DMS53 treated with DMSO at 0.1 percent for 48 hours (cell line): ENCODE measurements around the gene CDKN1A.
"Not testable (repeated sequence)": the region's sequence is repeated elsewhere in the genome, so short reads cannot be mapped to it uniquely, and the experiment has no call there.

Experiments
- DNase-seq: peaks from one replicate; lab custom pipeline; 2025; ENCODE audit not compliant: unreplicated experiment; lab: John Stamatoyannopoulos, UW

Gene CDKN1A

DNA sequence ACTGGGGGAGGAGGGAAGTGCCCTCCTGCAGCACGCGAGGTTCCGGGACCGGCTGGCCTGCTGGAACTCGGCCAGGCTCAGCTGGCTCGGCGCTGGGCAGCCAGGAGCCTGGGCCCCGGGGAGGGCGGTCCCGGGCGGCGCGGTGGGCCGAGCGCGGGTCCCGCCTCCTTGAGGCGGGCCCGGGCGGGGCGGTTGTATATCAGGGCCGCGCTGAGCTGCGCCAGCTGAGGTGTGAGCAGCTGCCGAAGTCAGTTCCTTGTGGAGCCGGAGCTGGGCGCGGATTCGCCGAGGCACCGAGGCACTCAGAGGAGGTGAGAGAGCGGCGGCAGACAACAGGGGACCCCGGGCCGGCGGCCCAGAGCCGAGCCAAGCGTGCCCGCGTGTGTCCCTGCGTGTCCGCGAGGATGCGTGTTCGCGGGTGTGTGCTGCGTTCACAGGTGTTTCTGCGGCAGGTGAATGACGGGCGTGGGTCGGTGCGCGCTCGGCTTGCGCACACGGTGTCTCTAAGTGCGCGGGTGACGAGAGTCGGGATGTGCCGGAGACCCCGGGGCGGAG is at the start of gene CDKN1A:
TSS of gene CDKN1A (plus strand) at position 227 of the 555 bp plus-strand sequence. CDS start 5,388 bp downstream, outside the sequence.
- DNase-seq = peak; percentile 78

DNA sequence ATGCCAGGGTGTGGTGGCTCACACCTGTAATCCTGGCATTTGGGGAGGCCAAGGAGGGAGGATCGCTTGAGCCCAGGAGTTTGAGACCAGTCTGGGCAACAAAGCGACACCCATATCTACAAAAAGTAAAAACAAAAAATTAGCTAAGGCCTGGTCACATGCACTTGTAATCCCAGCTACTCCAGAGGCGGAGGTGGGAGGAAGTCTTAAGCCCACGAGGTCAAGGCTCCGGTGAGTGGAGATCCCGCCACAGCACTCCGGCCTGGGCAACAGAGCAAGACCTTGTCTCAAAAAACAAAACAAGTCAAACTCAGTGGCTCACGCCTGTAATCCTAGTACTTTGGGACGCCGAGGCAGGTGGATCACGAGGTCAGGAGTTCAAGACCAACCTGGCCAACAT is 48.7 kb upstream of the CDKN1A start:
- DNase-seq = no peak

DNA sequence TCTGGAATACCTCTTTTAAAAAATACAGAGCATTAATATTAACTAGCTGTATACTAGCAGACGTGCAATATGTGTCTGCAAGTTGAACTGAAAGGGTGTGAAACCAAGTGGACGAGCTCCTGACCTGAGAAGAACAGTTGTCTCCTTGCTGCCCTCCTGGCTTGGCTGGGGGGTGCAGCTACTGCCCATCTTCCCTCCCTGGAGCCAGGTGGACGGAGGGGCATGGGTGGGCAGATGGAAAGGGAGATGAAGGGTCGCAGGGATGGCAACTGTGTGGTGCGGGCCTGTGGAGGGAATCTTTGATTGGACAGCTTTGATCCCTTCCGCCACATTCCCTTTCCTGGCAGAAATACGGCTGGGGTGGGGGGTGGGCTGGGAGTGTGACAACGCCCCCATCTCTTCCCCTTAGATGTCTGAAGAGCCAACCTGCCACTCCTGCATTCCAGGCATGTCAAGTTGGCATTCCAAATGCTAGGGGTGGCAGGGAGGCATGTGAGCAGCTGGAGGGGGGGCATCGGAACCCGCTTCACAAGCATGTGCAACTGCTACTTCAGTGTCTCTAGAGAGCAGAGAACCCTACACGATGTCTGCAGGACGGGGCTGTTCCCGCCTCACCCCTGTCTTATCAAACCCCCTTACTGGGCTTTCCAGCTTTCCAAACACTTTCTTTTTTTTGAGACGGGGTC is 47.0 kb upstream of the CDKN1A start:
- no peak for DNase-seq

DNA sequence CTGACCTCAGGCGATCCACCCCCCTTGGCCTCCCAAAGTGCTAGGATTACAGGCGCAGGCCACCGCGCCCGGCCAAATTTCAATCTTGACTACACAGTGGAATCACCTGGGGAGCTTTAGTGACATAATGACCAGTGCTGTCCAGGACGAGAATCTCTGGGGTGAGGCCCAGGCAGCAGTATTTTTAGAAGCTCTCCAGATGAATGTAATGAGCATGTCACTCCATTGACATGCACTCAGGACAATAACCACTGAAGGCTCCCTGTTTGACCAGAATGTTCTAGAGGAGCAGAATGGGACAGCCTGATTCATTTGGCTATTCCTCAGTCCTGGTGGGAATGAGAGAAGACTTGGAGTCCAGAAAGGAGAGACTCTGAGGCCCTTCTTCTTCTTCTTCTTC is 45.1 kb upstream of the CDKN1A start:
- no peak for DNase-seq

DNA sequence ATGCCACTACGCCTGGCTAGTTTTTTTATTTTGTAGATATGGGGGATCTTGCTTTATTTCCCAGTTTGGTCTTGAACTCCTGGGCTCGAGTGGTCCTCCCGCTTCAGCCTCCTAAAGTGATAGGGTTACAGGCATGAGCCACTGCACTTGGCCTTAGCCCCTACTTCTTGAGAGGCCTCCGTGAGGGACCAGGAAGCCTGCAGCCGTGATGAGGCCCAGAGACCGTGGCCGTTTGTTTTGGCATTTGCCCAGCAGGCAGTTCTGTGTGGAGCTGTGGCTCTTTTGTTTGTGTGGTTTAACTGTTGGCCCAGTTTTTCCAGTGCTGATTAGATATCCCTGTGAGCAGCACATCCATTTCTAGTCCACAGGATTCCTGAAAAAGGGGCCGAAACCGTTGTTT is 44.6 kb upstream of the CDKN1A start:
- DNase-seq = peak; percentile 32

DNA sequence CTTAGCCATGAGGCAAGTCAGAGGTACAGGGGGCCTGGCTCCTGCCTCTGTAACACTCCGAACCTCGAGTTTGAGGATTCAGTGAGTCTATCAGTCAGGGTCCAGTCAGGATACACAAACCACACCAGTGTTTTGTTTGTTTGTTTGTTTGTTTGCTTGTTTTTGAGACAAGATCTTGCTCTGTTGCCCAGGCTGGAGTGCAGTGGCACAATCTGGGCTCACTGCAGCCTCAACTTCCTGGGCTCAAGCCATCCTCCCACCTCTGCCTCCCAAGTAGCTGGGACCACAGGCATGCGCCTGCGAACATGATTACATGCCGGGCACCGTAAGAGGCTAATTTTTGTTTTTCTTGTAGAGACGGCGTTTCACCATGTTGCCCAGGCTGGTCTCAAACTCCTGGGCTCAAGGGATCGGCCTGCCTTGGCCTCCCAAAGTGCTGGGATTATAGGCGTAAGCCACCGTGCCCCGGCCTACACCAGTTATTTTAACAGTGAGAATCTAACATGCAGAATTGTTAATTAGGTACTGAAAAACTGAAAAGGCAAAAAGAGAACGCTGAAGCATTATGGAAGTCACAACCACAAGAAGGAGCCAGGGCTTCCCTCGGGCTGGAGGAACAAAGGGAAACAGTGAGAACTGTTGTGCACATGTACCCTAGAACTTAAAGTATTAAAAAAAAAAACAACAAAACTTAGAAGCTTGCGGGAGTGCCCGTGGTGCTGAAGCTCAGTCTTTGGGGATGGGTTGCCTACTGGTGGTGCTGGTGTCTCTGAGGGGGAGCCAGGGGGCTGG is 44.0 kb upstream of the CDKN1A start:
- no peak for DNase-seq

DNA sequence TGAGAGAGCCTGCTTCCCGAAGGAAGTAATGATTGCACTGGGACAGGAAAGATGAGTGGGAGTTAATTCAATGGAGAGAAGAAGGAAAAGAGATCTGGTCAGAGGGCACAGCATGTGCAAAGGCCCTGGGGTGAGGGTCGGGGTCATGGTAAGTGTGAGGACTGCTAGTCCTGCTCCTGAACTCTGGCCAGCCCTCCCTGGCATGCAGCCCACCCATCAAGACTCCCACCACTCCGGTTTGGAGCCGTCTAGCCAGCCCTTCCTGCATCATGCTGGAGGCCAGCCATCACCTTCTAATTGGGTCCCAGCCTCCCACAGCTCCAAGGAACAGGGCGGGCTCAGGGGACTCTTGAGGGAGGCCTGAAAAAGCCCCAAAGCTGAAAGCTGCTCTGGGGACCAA is 42.2 kb upstream of the CDKN1A start:
- DNase-seq = no peak

DNA sequence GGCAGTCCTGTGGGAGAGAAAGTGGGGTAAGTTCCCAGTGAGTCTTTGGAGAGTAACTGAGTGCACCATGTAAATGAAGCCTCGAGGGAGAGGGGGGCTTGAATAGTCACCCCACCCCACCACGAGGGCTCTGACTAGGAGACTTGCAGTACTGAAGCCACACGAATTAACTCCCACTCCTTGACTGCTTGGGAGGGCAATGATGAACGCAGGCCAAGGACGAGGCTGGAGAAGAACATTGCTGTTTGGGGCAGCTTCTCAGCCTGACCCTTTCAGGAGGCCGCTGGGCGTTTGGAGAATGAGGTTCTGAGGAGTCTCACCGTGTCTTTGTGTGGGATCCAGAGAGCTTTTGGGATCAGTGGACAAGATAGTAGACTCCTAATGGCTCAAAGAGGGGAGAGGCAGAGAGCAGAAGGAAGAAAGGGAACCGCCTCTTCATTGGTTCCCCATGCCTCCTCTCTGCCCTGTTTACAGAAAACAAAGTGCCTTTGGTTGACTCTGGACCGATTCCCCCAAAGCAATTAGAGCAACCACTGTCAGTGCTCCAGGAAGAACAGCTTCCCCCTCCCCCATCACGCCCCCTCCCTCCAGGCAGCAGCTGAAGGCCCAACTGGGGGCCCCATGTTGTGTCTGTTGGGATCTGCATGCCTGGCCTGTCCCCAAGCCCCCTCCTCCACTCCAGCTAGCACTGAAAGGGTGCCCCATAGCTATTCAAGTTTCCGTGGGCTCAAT is 41.7 kb upstream of the CDKN1A start:
- DNase-seq = no peak

DNA sequence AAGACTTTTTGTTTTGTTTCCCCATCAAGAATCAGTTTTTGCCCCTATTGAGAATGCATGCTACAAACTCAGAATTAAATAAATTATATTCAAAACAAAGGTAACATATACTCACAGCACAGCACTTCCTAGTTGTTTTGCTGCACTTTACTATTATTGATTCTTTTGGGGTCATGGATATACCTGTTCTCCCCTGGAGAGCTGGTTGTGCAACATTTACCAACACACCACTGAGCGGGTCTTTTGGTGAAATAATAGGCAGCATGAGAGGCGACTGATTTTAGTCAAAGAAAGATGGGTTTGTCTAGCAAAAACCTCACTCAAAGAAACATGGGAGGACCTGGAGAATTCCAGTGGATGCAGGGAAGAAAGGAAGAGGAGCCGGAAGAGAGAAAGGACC is 39.9 kb upstream of the CDKN1A start:
- no peak for DNase-seq

DNA sequence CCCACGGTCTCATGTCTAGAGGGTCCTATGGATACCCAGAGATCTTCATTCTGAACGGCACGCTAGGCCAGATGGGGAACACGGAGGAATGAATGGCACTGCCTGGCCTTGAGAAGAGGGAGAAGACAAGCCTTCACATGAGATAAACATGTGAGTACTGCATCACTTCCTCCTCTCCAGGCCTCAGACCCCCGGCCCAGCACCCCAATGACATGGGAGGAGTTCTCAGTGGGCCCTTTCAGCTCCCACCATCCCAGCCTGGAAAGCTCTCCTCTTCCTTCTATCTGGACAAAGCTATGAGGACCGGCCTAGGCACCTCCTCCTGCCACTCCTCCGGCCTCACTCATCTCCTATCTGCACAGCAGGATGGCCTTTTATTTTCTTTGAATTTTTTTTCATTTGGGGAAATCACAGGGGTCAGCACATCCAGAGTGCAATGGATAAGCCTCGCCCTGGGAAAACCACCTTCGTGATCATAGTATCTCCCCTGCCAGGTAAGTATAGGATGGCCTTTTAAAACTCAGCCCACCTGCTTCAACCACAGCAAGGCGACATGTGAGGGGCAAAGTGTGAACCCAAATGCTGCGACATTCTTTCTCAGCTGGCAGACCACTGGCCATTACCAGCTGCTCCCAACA is 39.2 kb upstream of the CDKN1A start:
- no peak for DNase-seq

DNA sequence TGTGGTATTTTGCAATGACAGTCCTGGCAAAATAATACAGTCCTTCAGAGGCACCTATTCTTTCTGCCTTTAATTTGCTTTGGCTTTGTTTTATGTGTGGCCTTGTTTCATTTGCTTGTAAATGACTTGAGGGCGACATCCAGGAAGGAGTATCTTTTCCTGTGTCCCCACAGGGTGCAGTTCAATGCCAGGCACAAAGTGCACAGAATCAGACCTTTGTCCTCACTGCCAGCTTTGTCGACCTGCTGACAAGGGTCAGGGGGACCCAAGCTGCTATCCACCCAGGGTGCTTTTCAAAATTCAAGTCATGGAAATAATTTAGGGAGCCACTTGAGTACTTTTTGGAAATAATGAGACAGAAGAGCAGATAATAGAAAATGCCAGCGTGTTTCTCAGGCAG is 37.0 kb upstream of the CDKN1A start:
- no peak for DNase-seq

DNA sequence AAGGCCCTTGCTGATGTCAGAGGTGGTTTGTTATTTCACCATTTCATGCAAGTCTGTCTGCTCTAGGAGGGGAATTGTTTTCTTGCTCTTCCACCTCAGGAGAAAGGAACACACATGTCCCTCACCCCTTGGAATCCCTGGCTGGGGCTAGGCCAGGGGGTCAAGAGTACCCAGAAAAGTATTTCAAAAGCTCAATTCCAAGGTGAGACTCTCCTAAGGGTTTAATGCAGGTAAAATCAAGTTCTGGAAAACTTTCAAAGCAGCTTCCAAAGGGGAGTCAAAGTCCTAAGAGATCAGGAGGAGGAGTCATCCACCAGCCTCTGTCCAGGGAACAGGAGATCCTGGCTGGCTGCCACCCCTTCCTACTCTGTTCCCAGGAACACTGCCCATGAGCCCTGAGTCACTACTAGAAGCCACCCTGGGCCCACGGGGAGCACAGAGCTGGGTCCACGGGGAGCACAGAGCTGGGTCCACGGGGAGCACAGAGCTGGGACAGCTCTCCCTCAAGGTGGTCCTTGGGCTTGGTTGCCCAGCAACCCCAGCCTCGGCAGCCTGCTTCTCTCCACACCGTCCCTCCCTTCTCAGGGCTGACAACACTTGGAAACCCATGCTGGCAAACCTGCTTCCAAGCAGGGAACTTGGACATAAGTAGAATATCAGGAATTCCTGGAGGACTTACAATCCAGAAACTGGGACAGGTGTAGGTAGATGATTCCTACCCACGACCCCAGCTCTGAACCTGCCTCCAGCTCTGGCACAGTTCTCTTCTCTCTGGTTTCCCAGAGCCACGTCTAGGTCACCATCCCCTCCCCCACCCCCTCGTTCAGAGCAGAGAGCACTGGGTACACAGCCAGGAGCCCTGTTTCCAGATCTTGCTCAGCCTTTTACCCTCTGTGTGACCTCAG is 35.3 kb upstream of the CDKN1A start:
- peak; percentile 5 for DNase-seq

DNA sequence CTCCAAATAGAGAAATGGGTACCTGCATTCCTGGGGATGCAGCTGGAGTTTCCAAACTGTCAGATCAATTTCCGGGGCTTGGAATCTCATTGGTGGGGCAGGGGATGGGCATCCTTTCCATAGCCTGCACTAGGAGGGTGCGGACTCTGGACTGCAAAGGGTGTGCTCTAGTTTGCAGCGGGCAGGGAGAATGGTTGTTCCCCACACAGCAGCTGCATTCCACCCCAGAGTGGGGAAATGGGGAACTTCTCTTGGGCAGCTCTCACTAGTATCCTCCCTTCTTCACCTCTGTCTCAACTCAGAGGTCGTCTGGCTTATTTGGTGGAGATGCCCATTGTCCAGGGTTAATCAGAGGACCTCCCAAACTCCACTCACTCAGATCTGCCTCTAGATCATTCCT is 34.5 kb upstream of the CDKN1A start:
- no peak for DNase-seq

DNA sequence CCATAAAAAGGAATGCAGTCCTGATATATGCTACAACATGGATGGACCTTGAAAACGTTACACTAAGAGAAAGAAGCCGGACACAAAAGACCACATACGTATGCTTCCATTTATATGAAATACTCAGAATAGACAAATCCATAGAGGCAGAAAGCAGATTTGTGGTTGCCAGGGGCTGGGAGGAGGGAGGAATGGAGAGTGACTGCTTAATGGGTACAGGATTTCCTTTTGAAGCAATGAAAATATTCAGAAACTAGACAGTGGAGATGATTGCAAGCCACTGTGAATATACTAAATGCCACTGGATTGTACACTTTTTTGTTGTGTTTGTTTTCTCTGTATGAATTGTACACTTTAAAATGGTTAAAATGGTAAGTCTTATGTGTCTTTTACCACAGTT is 29.4 kb upstream of the CDKN1A start:
- DNase-seq = no peak

DNA sequence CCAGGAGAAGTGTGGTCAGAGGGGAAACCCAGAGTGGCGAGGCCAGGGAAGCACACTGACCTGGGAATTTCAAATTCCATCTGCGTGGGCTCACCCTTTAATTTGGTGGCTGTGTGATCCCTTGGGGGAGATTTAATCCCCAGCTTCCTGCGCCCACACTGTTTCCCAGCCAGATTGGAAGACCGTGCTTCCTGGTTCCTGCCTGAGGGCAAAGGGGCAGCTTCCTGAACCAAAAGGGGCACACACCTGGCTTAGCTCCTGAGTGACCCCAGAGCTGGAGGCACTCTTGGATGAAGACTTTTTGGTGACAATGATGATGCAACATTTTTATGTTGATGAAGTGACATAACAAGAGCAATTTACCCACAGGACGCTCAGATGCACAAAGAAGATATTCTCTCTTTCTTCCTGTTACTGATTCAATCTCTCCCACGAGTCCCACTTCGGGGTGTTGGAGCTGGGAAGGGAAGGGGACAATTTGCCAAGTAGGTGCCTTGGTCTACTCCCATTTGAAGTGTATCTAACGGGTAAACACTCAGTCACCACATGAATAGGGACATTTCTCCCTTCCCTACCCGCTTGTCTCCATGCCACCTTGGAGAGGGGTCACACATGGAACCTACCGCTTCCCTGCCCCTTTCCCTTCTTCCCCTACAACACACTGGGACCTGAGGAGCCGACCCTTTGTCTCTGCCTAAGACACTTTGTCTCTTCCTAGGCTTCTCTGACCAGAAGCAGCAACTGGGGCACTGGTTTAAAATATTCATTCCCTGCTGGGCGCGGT is 28.6 kb upstream of the CDKN1A start:
- no peak for DNase-seq

DNA sequence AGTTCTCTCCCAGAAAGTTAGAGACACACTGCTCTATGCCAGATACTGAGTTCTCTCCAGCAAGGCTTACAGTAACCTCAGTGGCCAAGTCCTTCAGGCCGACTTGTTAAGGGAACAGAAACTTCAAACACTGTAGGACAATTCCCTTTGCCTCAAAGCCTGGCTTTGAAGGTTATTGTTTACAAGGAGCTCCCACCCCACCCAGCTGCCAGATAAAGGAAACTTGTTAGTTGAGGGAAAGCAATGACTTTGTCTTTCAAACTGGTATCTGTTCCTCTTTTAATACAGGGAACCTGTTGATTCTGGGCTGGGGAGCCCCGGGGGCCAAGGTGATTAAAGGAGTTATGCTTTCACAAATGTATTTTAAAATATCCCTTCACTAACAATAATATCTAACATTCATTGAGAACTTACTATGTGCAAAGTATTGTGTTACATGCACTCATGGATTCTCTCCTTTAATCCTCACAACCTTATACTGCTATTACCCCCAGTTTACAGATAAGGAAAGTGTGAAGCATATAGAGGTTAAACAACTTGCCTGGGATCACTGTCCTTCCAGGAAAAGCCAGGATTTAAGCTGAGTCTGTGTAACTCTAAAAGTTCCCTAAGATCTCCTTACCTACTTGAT is 27.6 kb upstream of the CDKN1A start:
- no peak for DNase-seq

DNA sequence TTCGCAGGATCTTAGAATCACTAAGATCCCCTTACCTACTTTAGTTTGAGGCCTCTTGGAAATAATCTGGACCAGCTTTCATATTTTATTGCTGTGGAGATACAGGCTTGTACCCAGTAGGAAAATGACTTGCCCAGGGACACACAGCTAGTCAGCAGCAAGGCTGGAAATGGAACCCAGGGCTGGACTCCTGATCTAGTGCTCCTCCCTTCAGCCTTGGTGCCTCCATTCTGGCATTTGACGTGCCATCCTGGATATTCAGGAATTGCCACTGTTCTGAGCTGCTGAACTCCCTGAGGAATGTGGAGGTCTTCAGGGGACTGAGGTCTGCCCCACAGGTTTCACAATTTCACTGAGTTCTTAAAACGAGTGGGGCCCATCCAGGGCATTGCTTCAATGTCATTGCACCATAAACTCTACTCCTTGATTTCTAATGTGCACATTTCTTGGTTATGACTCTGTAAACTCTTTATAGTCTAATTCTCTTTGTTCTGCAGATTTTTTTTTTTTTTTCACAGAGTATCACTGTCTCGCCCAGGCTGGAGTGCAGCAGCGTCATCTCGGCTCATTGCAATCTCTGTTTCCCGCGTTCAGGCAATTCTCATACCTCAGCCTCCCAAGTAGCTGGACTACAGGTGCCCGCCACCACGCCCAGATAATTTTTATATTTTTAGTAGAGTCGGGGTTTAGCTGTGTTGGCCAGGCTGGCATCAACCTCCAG is 26.7 kb upstream of the CDKN1A start:
- DNase-seq = no peak

DNA sequence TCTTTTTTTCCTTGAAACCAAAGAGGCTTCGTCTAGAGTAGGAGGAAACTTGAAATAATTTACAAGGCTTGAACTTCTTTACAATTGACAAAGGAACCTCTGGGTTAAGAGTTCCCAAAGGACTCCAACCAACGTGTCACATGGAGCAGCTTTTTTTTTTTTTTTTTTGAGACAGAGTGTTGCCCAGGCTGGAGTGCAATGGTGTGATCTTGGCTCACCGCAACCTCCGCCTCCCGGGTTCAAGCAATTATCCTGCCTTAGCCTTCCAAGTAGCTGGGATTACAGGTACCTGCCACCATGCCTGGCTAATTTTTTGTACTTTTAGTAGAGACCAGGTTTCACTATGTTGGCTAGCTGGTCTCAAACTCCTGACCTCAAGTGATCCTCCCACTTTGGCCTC is 24.0 kb upstream of the CDKN1A start:
- DNase-seq = not testable (repeated sequence)
